ENCODE data around the gene ZBTB21. TPM values are rescaled to one million over a fixed set of nuclear protein-coding genes. Genes with fewer than 3 reads are reported as not detected.
A peak's percentile ranks its signal among the peaks of the same experiment; 100 is the strongest.

ZBTB21 gene
- total RNA-seq, 1 donor from 2014 or later: 25.3 TPM

DNA sequence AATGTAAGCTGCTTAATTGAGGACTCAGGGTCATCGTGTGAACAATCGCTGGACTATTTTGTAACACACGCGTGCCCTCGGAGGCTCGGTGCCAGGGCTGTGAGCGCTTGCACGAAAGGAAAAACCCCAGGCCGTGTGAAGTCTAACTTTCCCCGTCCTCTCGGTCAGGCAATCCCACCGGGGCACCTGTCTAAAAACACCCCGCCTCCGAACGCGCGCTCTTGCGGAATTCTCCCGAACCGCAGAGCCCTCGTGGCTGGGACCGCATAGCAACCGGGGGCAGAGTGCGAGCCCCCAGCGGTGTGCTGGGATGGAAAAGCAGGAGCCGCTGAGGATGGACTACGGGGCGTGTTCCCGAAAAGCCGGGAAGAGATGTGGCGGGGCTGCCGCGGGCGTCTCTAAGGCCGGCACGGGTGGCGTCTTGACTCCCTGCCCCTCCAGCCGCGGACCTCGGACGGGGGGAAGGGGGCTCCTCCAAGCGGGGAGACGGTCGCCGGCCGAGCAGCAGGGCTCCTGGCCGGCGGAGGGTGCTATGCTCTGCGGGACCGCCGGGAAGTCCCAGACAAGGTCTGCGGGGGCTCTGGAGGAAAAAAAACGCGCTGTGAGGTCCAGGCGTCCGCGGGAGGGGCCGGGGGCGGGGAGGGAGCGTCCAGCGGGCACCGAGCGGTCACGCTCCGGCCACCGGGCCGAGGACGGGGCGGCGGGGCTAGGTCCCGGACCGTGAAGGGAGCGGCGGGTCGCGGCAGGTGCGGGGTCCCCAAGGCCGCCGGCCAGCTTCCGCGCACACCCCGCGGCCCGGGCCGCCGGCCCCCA lies 936 bp downstream of the ZBTB21 start:
- Histone ChIP-seq H3K9ac (peak overlapping the region; percentile 70), H4K20me1 (ENCODE audit: low read depth) (peaks cover 55% of the 10 kb centered on the region), H3K4me3 (peak overlapping the region; percentile 89), H3F3A (ENCODE audit: low read depth) (peaks cover 2% of the 10 kb centered on the region), H3K4me2 (peak overlapping the region; percentile 92), H2AFZ (replicated peaks) (peak overlapping the region; percentile 88), H3K36me3 (no peaks in the 10 kb centered on the region), H3K79me2 (ENCODE audit: low read depth) (peaks cover 55% of the 10 kb centered on the region), H3K27me3 (peaks cover 22% of the 10 kb centered on the region), H3K9me3 (ENCODE audit: low read depth) (no peaks in the 10 kb centered on the region), H3K27ac (peak overlapping the region; percentile 90), H3K4me1 (peaks cover 9% of the 10 kb centered on the region)
- Mint-ChIP-seq H3K4me1 (peaks cover 11% of the 10 kb centered on the region), H3K36me3 (peaks cover 17% of the 10 kb centered on the region), H3K4me3 (peak overlapping the region; percentile 89), H3K27ac (no peak overlapping the region), H3K27me3 (ENCODE audit: insufficient read depth, low read depth) (peaks cover 10% of the 10 kb centered on the region), H3K9me3 (peaks cover 2% of the 10 kb centered on the region)
- DNase-seq (ENCODE audit: low spot score): peak; percentile 78
- no peak for TF ChIP-seq EZH2 (IDR thresholded peaks at IDR 0.05)
- TF ChIP-seq EZH2phosphoT487 (IDR thresholded peaks at IDR 0.05): no peak
- TF ChIP-seq, protein P1, sequence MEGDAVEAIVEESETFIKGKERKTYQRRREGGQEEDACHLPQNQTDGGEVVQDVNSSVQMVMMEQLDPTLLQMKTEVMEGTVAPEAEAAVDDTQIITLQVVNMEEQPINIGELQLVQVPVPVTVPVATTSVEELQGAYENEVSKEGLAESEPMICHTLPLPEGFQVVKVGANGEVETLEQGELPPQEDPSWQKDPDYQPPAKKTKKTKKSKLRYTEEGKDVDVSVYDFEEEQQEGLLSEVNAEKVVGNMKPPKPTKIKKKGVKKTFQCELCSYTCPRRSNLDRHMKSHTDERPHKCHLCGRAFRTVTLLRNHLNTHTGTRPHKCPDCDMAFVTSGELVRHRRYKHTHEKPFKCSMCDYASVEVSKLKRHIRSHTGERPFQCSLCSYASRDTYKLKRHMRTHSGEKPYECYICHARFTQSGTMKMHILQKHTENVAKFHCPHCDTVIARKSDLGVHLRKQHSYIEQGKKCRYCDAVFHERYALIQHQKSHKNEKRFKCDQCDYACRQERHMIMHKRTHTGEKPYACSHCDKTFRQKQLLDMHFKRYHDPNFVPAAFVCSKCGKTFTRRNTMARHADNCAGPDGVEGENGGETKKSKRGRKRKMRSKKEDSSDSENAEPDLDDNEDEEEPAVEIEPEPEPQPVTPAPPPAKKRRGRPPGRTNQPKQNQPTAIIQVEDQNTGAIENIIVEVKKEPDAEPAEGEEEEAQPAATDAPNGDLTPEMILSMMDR (IDR thresholded peaks at IDR 0.05): peak; percentile 17

- H3K9me3 ChIP-seq (ENCODE audit: low read depth): no peaks in the 10 kb centered on the region
- peaks cover 7% of the 10 kb centered on the region for H3K27me3 Mint-ChIP-seq (ENCODE audit: insufficient read depth, low read depth)
- H3K27ac Mint-ChIP-seq: no peak overlapping the region
- H2AFZ ChIP-seq (replicated peaks): no peak overlapping the region
- H3K27ac ChIP-seq: no peak overlapping the region
- H3K36me3 Mint-ChIP-seq: peaks cover 21% of the 10 kb centered on the region
- no peak overlapping the region for H3K4me3 ChIP-seq
- H3K36me3 ChIP-seq: no peaks in the 10 kb centered on the region
- H3K9me3 Mint-ChIP-seq: no peaks in the 10 kb centered on the region
- no peak overlapping the region for H3K4me3 Mint-ChIP-seq
- peaks cover 5% of the 10 kb centered on the region for H3K4me1 Mint-ChIP-seq
- H3K79me2 ChIP-seq (ENCODE audit: low read depth): peaks cover 70% of the 10 kb centered on the region
- H3K9ac ChIP-seq: no peak overlapping the region
- H3K27me3 ChIP-seq: peaks cover 13% of the 10 kb centered on the region
- H3K4me1 ChIP-seq: peaks cover 9% of the 10 kb centered on the region
- TF ChIP-seq, protein P1 (IDR thresholded peaks at IDR 0.05): no peak
- no peak for TF ChIP-seq EZH2 (IDR thresholded peaks at IDR 0.05)
- TF ChIP-seq EZH2phosphoT487 (IDR thresholded peaks at IDR 0.05): no peak
- H3F3A ChIP-seq (ENCODE audit: low read depth): peaks cover 2% of the 10 kb centered on the region
- no peak overlapping the region for H3K4me2 ChIP-seq
- DNase-seq (ENCODE audit: low spot score): no peak
- H4K20me1 ChIP-seq (ENCODE audit: low read depth): peaks cover 66% of the 10 kb centered on the region
Observed at GRCh38 chr21:42007356-42007940, 2.7 kb downstream of the ZBTB21 start.

GRCh38 chr21:42006765-42007164 lies 3.4 kb downstream of the ZBTB21 start:
- H3K27ac ChIP-seq: no peak overlapping the region
- peaks cover 71% of the 10 kb centered on the region for H3K79me2 ChIP-seq (ENCODE audit: low read depth)
- H2AFZ ChIP-seq (replicated peaks): no peak overlapping the region
- H4K20me1 ChIP-seq (ENCODE audit: low read depth): peaks cover 62% of the 10 kb centered on the region
- H3K36me3 ChIP-seq: no peaks in the 10 kb centered on the region
- no peak overlapping the region for H3K9ac ChIP-seq
- TF ChIP-seq, protein P1 (IDR thresholded peaks at IDR 0.05): no peak
- no peak for TF ChIP-seq EZH2phosphoT487 (IDR thresholded peaks at IDR 0.05)
- no peak for TF ChIP-seq EZH2 (IDR thresholded peaks at IDR 0.05)
- H3K4me3 ChIP-seq: no peak overlapping the region
- peaks cover 25% of the 10 kb centered on the region for H3K36me3 Mint-ChIP-seq
- no peaks in the 10 kb centered on the region for H3K4me1 Mint-ChIP-seq
- no peak overlapping the region for H3K4me2 ChIP-seq
- H3F3A ChIP-seq (ENCODE audit: low read depth): peaks cover 2% of the 10 kb centered on the region
- no peak overlapping the region for H3K4me3 Mint-ChIP-seq
- peaks cover 9% of the 10 kb centered on the region for H3K4me1 ChIP-seq
- no peaks in the 10 kb centered on the region for H3K9me3 ChIP-seq (ENCODE audit: low read depth)
- H3K27ac Mint-ChIP-seq: no peak overlapping the region
- no peaks in the 10 kb centered on the region for H3K9me3 Mint-ChIP-seq
- H3K27me3 Mint-ChIP-seq (ENCODE audit: insufficient read depth, low read depth): peaks cover 4% of the 10 kb centered on the region
- no peak for DNase-seq (ENCODE audit: low spot score)
- peaks cover 6% of the 10 kb centered on the region for H3K27me3 ChIP-seq

Data from neural progenitor cell (in vitro differentiated cells).